Liver (tissue), 9 donors: ENCODE measurements around the gene CAPS. TPM values are rescaled to one million over a fixed set of nuclear protein-coding genes. Genes with fewer than 3 reads are reported as not detected.

Experiments used
- DNase-seq: peaks from one replicate; pipeline ENCODE4 v3.0.0-alpha.2; 2017; ENCODE audit warnings: low spot score
- H3K27ac ChIP-seq, 2 donors: one replicate each; pipeline ENCODE4 v1.7.0; 2013; ENCODE audit warnings: inconsistent platforms in 2 of 2, low read length in 2 of 2, control low read depth in 1 of 2, low read depth in 1 of 2, mild to moderate bottlenecking in 1 of 2
- H3K27me3 ChIP-seq, 4 donors: one replicate each; pipeline versions ENCODE4 v1.6.1 to v1.7.0; 2013; ENCODE audit warnings: low read length in 3 of 4, inconsistent platforms in 1 of 4, mild to moderate bottlenecking in 1 of 4, moderate library complexity in 1 of 4; ENCODE audit not compliant: control insufficient read depth in 4 of 4, insufficient read depth in 4 of 4
- H3K36me3 ChIP-seq, 4 donors: one replicate each; pipeline versions ENCODE4 v1.6.1 to v1.7.0; 2013; ENCODE audit warnings: low read length in 3 of 4, mild to moderate bottlenecking in 3 of 4, low read depth in 1 of 4, moderate library complexity in 1 of 4; ENCODE audit not compliant: control insufficient read depth in 4 of 4, insufficient read depth in 3 of 4
- H3K4me1 ChIP-seq, 4 donors: one replicate each; pipeline versions ENCODE4 v1.6.1 to v1.7.0; 2013; ENCODE audit warnings: low read length in 3 of 4, mild to moderate bottlenecking in 3 of 4, moderate library complexity in 1 of 4; ENCODE audit not compliant: control insufficient read depth in 4 of 4, insufficient read depth in 4 of 4
- H3K4me3 ChIP-seq, 3 donors: one replicate each; pipeline versions ENCODE4 v1.6.1 to v1.7.0; 2013; ENCODE audit warnings: low read length in 3 of 3, control low read depth in 1 of 3, low read depth in 1 of 3, mild to moderate bottlenecking in 1 of 3
- H3K9ac ChIP-seq, 2 donors: one replicate each; pipeline ENCODE4 v1.7.0; 2013; ENCODE audit warnings: low read length in 2 of 2, mild to moderate bottlenecking in 2 of 2, moderate library complexity in 2 of 2, control low read depth in 1 of 2, low read depth in 1 of 2
- H3K9me3 ChIP-seq, 4 donors: one replicate each; pipeline versions ENCODE4 v1.6.1 to v1.7.0; 2013; ENCODE audit warnings: low read length in 3 of 4; ENCODE audit not compliant: control insufficient read depth in 4 of 4
- ATF3 ChIP-seq: IDR thresholded peaks from 2 replicates; pipeline ENCODE4 v1.6.1; 2016; ENCODE audit warnings: antibody characterized with exemption
- CTCF ChIP-seq: fragments of 150-350 bp; IDR thresholded peaks from 2 replicates; pipeline ENCODE4 v1.5.1; 2017; ENCODE audit warnings: improper control_type of control experiment, low read depth, low read length; ENCODE audit not compliant: missing input control
- FOXA1 ChIP-seq: IDR thresholded peaks from 2 replicates; pipeline ENCODE4 v1.6.1; 2016; ENCODE audit warnings: antibody characterized with exemption
- GABPA ChIP-seq, 2 donors: IDR thresholded peaks in 1 of 2; conservative IDR thresholded peaks in 1 of 2; 2 replicates each; pipeline ENCODE4 v1.6.1; 2016; ENCODE audit warnings: antibody characterized with exemption in 2 of 2, mild to moderate bottlenecking in 1 of 2, moderate library complexity in 1 of 2
- HNF4A ChIP-seq, 2 donors: conservative IDR thresholded peaks; 2 replicates each; pipeline ENCODE4 v1.6.1; 2016; ENCODE audit warnings: antibody characterized with exemption in 2 of 2, mild to moderate bottlenecking in 2 of 2
- MAX ChIP-seq: IDR thresholded peaks from 2 replicates; pipeline ENCODE4 v1.6.1; 2016; ENCODE audit warnings: antibody characterized with exemption
- NR2F2 ChIP-seq: IDR thresholded peaks from 2 replicates; pipeline ENCODE4 v1.6.1; 2016; ENCODE audit warnings: antibody characterized with exemption
- RAD21 ChIP-seq, 2 donors: IDR thresholded peaks; 2 replicates each; pipeline ENCODE4 v1.6.1; 2016; ENCODE audit warnings: antibody characterized with exemption in 2 of 2, mild to moderate bottlenecking in 2 of 2
- TAF1 ChIP-seq: conservative IDR thresholded peaks from 2 replicates; pipeline ENCODE4 v1.6.1; 2016; ENCODE audit warnings: antibody characterized with exemption, mild to moderate bottlenecking
- YY1 ChIP-seq: IDR thresholded peaks from 2 replicates; pipeline ENCODE4 v1.6.1; 2016; ENCODE audit warnings: antibody characterized with exemption, mild to moderate bottlenecking
- ZBTB33 ChIP-seq: IDR thresholded peaks from 2 replicates; pipeline ENCODE4 v1.6.1; 2016; ENCODE audit warnings: antibody characterized with exemption
- WGBS: extraction: QIAGEN DNeasy Blood & Tissue Kit; methylation state at CpG from one replicate; pipeline ENCODE4 v1.1.7; 2013; 5-methylcytosine and 5-hydroxymethylcytosine counted together
- polyA plus RNA-seq, 2 donors: library from polyadenylated mRNA; stranded (reverse) in 1 of 2; unstranded in 1 of 2; fragments of 200-250 nt in 1 of 2; fragments of >200 nt in 1 of 2; fragmentation: Nextera tagmentation in 1 of 2; extraction: Ambion mirVana in 1 of 2; gene quantifications; one replicate each; pipeline versions ENCODE4 v1.2.1 to v1.2.3, GENCODE V29; 2013 to 2015
- total RNA-seq, 2 donors: library from RNA; depleted of rRNA; stranded (reverse); fragments of >200 nt; gene quantifications; one replicate each; pipeline ENCODE4 v1.2.3, GENCODE V29; 2014
- TF ChIP-seq, protein P1 (sequence below): IDR thresholded peaks from 2 replicates; pipeline ENCODE4 v1.6.1; 2016; ENCODE audit warnings: antibody characterized with exemption, mild to moderate bottlenecking
- donor health status: healthy.
- donor health status: healthy.
- donor health status: healthy.
- donor health status: healthy.
- donor health status: healthy.

The CAPS gene
- total and polyA plus RNA-seq, 4 donors = 2.1 to 11.4 (median 3.5) TPM

- Histone ChIP-seq H3K4me3 (no peak overlapping the region), H3K9me3 (no peaks in the 10 kb centered on the region), H3K27me3 (no peaks in the 10 kb centered on the region), H3K9ac (no peak overlapping the region), H3K36me3 (peaks cover 11 to 67% (median 45%) of the 10 kb centered on the region in 4 donors), H3K27ac (no peak overlapping the region), H3K4me1 (peaks cover 3 to 7% (median 4%) of the 10 kb centered on the region in 4 donors)
- no peak for DNase-seq
- TF ChIP-seq ZBTB33 = no peak
- TF ChIP-seq FOXA1 = no peak
- TF ChIP-seq GABPA (IDR thresholded peaks at IDR 0.05 in 1 of 2, conservative IDR thresholded peaks at IDR 0.05 in 1 of 2) = no peak
- TF ChIP-seq MAX = no peak
- TF ChIP-seq TAF1 = no peak
- no peak for TF ChIP-seq ATF3
- no peak for TF ChIP-seq RAD21 (IDR thresholded peaks at IDR 0.05)
- no peak for TF ChIP-seq NR2F2
- TF ChIP-seq HNF4A (conservative IDR thresholded peaks at IDR 0.05) = no peak
- TF ChIP-seq CTCF = no peak
- TF ChIP-seq, protein P1, sequence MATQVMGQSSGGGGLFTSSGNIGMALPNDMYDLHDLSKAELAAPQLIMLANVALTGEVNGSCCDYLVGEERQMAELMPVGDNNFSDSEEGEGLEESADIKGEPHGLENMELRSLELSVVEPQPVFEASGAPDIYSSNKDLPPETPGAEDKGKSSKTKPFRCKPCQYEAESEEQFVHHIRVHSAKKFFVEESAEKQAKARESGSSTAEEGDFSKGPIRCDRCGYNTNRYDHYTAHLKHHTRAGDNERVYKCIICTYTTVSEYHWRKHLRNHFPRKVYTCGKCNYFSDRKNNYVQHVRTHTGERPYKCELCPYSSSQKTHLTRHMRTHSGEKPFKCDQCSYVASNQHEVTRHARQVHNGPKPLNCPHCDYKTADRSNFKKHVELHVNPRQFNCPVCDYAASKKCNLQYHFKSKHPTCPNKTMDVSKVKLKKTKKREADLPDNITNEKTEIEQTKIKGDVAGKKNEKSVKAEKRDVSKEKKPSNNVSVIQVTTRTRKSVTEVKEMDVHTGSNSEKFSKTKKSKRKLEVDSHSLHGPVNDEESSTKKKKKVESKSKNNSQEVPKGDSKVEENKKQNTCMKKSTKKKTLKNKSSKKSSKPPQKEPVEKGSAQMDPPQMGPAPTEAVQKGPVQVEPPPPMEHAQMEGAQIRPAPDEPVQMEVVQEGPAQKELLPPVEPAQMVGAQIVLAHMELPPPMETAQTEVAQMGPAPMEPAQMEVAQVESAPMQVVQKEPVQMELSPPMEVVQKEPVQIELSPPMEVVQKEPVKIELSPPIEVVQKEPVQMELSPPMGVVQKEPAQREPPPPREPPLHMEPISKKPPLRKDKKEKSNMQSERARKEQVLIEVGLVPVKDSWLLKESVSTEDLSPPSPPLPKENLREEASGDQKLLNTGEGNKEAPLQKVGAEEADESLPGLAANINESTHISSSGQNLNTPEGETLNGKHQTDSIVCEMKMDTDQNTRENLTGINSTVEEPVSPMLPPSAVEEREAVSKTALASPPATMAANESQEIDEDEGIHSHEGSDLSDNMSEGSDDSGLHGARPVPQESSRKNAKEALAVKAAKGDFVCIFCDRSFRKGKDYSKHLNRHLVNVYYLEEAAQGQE = no peak
- TF ChIP-seq YY1 = no peak
- WGBS = 94% methylated on average over 14 of the region's 14 CpGs
Measured at GRCh38 chr19:5929625-5930024, 15.6 kb downstream of the CAPS start.

DNA sequence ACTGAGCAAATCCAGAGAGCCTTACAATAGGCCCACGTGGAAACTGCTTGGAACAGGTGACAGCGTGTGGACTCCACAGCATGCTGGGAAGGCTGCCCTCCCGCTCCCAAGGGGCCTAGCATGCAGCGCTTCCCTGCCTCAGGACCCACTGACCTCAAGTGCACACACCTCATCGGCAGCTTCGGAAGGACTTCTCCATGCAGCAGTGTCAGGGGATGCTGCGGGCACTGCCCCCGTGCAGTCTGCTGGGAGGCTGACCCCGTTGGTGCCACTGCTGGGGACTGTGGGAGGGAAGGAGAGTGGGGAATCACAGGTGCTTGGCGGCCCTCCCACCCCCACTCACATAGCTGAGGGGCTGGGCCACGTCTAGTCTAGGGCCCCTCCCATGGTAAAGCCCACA, 17.2 kb downstream of the CAPS start:
- TF ChIP-seq ATF3 = no peak
- no peak for DNase-seq
- WGBS = 95% methylated on average over 11 of the region's 11 CpGs
- H3K36me3 ChIP-seq = peaks cover 8 to 54% (median 33%) of the 10 kb centered on the region in 4 donors
- no peak overlapping the region for H3K9ac ChIP-seq
- peaks cover 5 to 14% (median 10%) of the 10 kb centered on the region in 4 donors for H3K4me1 ChIP-seq
- H3K4me3 ChIP-seq = no peak overlapping the region
- no peaks in the 10 kb centered on the region for H3K27me3 ChIP-seq
- no peak overlapping the region for H3K27ac ChIP-seq
- H3K9me3 ChIP-seq = no peaks in the 10 kb centered on the region
